Glutamatergic neuron (in vitro differentiated cells): ENCODE results near the gene PRRG4. TPM values are rescaled to one million over a fixed set of nuclear protein-coding genes. Genes with fewer than 3 reads are reported as not detected.

Source experiments
- DNase-seq: peaks from one replicate; pipeline ENCODE4 v3.0.0; 2022
- H3K27ac Mint-ChIP-seq: one replicate; pipeline ENCODE4 v1.8.0; 2020; ENCODE audit warnings: mild to moderate bottlenecking, mixed read lengths, inconsistent platforms; ENCODE audit not compliant: unreplicated experiment
- H3K27me3 Mint-ChIP-seq: one replicate; pipeline ENCODE4 v1.8.0; 2020; ENCODE audit warnings: mild to moderate bottlenecking, moderate library complexity, mixed read lengths, inconsistent platforms; ENCODE audit not compliant: unreplicated experiment
- H3K36me3 Mint-ChIP-seq: one replicate; pipeline ENCODE4 v1.8.0; 2020; ENCODE audit warnings: mild to moderate bottlenecking, mixed read lengths, inconsistent platforms; ENCODE audit not compliant: unreplicated experiment
- H3K4me1 Mint-ChIP-seq: one replicate; pipeline ENCODE4 v1.8.0; 2020; ENCODE audit warnings: mild to moderate bottlenecking, low read depth, mixed read lengths, inconsistent platforms; ENCODE audit not compliant: unreplicated experiment
- H3K4me3 Mint-ChIP-seq: one replicate; pipeline ENCODE4 v1.8.0; 2020; ENCODE audit warnings: mild to moderate bottlenecking, mixed read lengths, inconsistent platforms; ENCODE audit not compliant: unreplicated experiment
- H3K9me3 Mint-ChIP-seq: one replicate; pipeline ENCODE4 v1.8.0; 2020; ENCODE audit warnings: mild to moderate bottlenecking, moderate library complexity, mixed read lengths, inconsistent platforms; ENCODE audit not compliant: unreplicated experiment
- total RNA-seq: library from RNA; stranded (reverse); fragmentation: NEBNext Ultra II Directional; extraction: Animal tissue kit (Norgen Biotek cat#: 25700); gene quantifications from one replicate; pipeline ENCODE4 v1.2.1, GENCODE V29; 2021; ENCODE audit not compliant: unreplicated experiment
- TF ChIP-seq, protein P1 (sequence below): fragments of 200-600 bp; sonication (generic); IDR thresholded peaks from one replicate; pipeline ENCODE4 v1.5.0; 2021; ENCODE audit not compliant: partially characterized antibody, unreplicated experiment

PRRG4 gene
- total RNA-seq, 1 donor from 2014 or later: 0.10 TPM

- Mint-ChIP-seq H3K27ac (no peak overlapping the region), H3K36me3 (no peaks in the 10 kb centered on the region), H3K27me3 (peaks cover 4% of the 10 kb centered on the region), H3K4me3 (no peak overlapping the region), H3K9me3 (no peaks in the 10 kb centered on the region), H3K4me1 (peaks cover 7% of the 10 kb centered on the region)
- no peak for DNase-seq
- TF ChIP-seq, protein P1, sequence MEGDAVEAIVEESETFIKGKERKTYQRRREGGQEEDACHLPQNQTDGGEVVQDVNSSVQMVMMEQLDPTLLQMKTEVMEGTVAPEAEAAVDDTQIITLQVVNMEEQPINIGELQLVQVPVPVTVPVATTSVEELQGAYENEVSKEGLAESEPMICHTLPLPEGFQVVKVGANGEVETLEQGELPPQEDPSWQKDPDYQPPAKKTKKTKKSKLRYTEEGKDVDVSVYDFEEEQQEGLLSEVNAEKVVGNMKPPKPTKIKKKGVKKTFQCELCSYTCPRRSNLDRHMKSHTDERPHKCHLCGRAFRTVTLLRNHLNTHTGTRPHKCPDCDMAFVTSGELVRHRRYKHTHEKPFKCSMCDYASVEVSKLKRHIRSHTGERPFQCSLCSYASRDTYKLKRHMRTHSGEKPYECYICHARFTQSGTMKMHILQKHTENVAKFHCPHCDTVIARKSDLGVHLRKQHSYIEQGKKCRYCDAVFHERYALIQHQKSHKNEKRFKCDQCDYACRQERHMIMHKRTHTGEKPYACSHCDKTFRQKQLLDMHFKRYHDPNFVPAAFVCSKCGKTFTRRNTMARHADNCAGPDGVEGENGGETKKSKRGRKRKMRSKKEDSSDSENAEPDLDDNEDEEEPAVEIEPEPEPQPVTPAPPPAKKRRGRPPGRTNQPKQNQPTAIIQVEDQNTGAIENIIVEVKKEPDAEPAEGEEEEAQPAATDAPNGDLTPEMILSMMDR: no peak
Observed at GRCh38 chr11:32902089-32902665, 72.5 kb downstream of the PRRG4 start.

- no peaks in the 10 kb centered on the region for H3K4me1 Mint-ChIP-seq
- no peak overlapping the region for H3K4me3 Mint-ChIP-seq
- H3K27me3 Mint-ChIP-seq: no peaks in the 10 kb centered on the region
- no peak overlapping the region for H3K27ac Mint-ChIP-seq
- DNase-seq: no peak
- TF ChIP-seq, protein P1: no peak
- H3K36me3 Mint-ChIP-seq: no peaks in the 10 kb centered on the region
- H3K9me3 Mint-ChIP-seq: no peaks in the 10 kb centered on the region
Observed at GRCh38 chr11:32905028-32905667, 75.4 kb downstream of the PRRG4 start.

Other genes starting within 250 kb of the PRRG4 start
- gene EIF3M, start 246.1 kb upstream of the PRRG4 start, total RNA-seq: 135 TPM
- not detected for gene CCDC73, start 35.3 kb upstream of the PRRG4 start, total RNA-seq
- 75.3 TPM for gene QSER1, start 62.9 kb downstream of the PRRG4 start, total RNA-seq
- 28.7 TPM for gene DEPDC7, start 186.0 kb downstream of the PRRG4 start, total RNA-seq
- gene TCP11L1, start 209.6 kb downstream of the PRRG4 start, total RNA-seq: 42.0 TPM